ENCODE measurements around the gene GTF2IRD1.

The GTF2IRD1 gene

GRCh38 chr7:74606909-74607510 is 153.3 kb downstream of the GTF2IRD1 start:
- DNase-seq (ENCODE audit: low read depth) = no peak
- TF ChIP-seq CTCF (IDR thresholded peaks at IDR 0.05; ENCODE audit: control insufficient read depth, extremely low read depth, insufficient read depth) = no peak
- no peak overlapping the region for H3K4me3 ChIP-seq (ENCODE audit: low read depth, low read length)

GRCh38 chr7:74612015-74612829 is 158.5 kb downstream of the GTF2IRD1 start:
- no peak for TF ChIP-seq CTCF (IDR thresholded peaks at IDR 0.05; ENCODE audit: control insufficient read depth, extremely low read depth, insufficient read depth)
- H3K4me3 ChIP-seq (ENCODE audit: low read depth, low read length) = no peak overlapping the region
- no peak for DNase-seq (ENCODE audit: low read depth)

GRCh38 chr7:74615933-74616780 is 162.5 kb downstream of the GTF2IRD1 start:
- H3K4me3 ChIP-seq (ENCODE audit: low read depth, low read length) = no peak overlapping the region
- no peak for DNase-seq (ENCODE audit: low read depth)
- no peak for TF ChIP-seq CTCF (IDR thresholded peaks at IDR 0.05; ENCODE audit: control insufficient read depth, extremely low read depth, insufficient read depth)

GRCh38 chr7:74617180-74617744 is 163.6 kb downstream of the GTF2IRD1 start:
- DNase-seq (ENCODE audit: low read depth) = no peak
- TF ChIP-seq CTCF (IDR thresholded peaks at IDR 0.05; ENCODE audit: control insufficient read depth, extremely low read depth, insufficient read depth) = no peak
- H3K4me3 ChIP-seq (ENCODE audit: low read depth, low read length) = no peak overlapping the region

GRCh38 chr7:74619235-74619860 is 165.6 kb downstream of the GTF2IRD1 start:
- DNase-seq (ENCODE audit: low read depth) = no peak
- H3K4me3 ChIP-seq (ENCODE audit: low read depth, low read length) = no peak overlapping the region
- no peak for TF ChIP-seq CTCF (IDR thresholded peaks at IDR 0.05; ENCODE audit: control insufficient read depth, extremely low read depth, insufficient read depth)

- no peak for TF ChIP-seq CTCF (IDR thresholded peaks at IDR 0.05; ENCODE audit: control insufficient read depth, extremely low read depth, insufficient read depth)
- no peak for DNase-seq (ENCODE audit: low read depth)
- H3K4me3 ChIP-seq (ENCODE audit: low read depth, low read length) = no peak overlapping the region
Observed at GRCh38 chr7:74622228-74622749, 168.6 kb downstream of the GTF2IRD1 start.

Measured in LNCaP clone FGC (cell line).